Body of pancreas (tissue), 4 donors: ENCODE results near the gene SKIC3. TPM values are rescaled to one million over a fixed set of nuclear protein-coding genes. Genes with fewer than 3 reads are reported as not detected.

ENCODE experiments used
- ATAC-seq: fragments of 150-250 bp; one replicate; pipeline ENCODE4 v1.9.1; 2016
- DNase-seq, 4 donors: peaks; one replicate each; pipeline ENCODE4 v3.0.0-alpha.2; 2019
- H3K27ac ChIP-seq, 4 donors: fragments of 200-600 bp; sonication (generic); 1 replicate in 3 of 4; 2 replicates in 1 of 4; pipeline versions ENCODE4 v1.5.1 to v1.6.1; 2016 to 2019; ENCODE audit warnings: mild to moderate bottlenecking in 1 of 4, mixed read lengths in 1 of 4, moderate library complexity in 1 of 4
- H3K27me3 ChIP-seq, 2 donors: fragments of 200-600 bp; sonication (generic); one replicate each; pipeline ENCODE4 v1.6.0; 2016; ENCODE audit warnings: mild to moderate bottlenecking in 1 of 2
- H3K36me3 ChIP-seq, 2 donors: fragments of 200-600 bp; sonication (generic); replicated peaks in 1 of 2; 2 replicates each; pipeline ENCODE4 v1.5.1; 2016; ENCODE audit warnings: low read depth in 2 of 2; ENCODE audit not compliant: insufficient read depth in 1 of 2
- H3K4me1 ChIP-seq: fragments of 200-600 bp; sonication (generic); one replicate; pipeline ENCODE4 v1.6.0; 2016
- H3K4me3 ChIP-seq, 2 donors: fragments of 200-600 bp; sonication (generic); 1 replicate in 1 of 2; 2 replicates in 1 of 2; pipeline ENCODE4 v1.5.1; 2016 to 2019
- H3K9me3 ChIP-seq, 3 donors: fragments of 200-600 bp; sonication (generic); 1 replicate in 2 of 3; 2 replicates in 1 of 3; pipeline ENCODE4 v1.5.1; 2016
- POLR2A ChIP-seq, 3 donors: fragments of 450-650 bp; IDR thresholded peaks; one replicate each; pipeline ENCODE4 v1.6.1; 2016; ENCODE audit warnings: antibody characterized with exemption in 3 of 3, mild to moderate bottlenecking in 2 of 3
- WGBS, 2 donors: methylation state at CpG; one replicate each; pipeline ENCODE4 v1.1.5; 2017; 5-methylcytosine and 5-hydroxymethylcytosine counted together
- intact Hi-C: fragments of 100-400 bp; cut with DNase I; formaldehyde crosslinking; loops from one replicate; pipeline ENCODE4 v1.15.1; 2023
- total RNA-seq, 2 donors: library from RNA; depleted of rRNA; stranded (reverse); fragments of >200 nt; gene quantifications; one replicate each; pipeline ENCODE4 v1.1.0, GENCODE V29; 2016
- TF ChIP-seq, protein P1 (sequence below), 7 experiments: fragments of 450-650 bp in 4 of 7; fragments of 200-600 bp in 3 of 7; sonication (generic) in 3 of 7; IDR thresholded peaks; one replicate each; pipeline ENCODE4 v1.5.1; 2016 to 2019; ENCODE audit warnings: antibody characterized with exemption in 7 of 7

The SKIC3 gene
- total RNA-seq, result 10 to 100 TPM; 63.8 to 64.6 TPM

DNA sequence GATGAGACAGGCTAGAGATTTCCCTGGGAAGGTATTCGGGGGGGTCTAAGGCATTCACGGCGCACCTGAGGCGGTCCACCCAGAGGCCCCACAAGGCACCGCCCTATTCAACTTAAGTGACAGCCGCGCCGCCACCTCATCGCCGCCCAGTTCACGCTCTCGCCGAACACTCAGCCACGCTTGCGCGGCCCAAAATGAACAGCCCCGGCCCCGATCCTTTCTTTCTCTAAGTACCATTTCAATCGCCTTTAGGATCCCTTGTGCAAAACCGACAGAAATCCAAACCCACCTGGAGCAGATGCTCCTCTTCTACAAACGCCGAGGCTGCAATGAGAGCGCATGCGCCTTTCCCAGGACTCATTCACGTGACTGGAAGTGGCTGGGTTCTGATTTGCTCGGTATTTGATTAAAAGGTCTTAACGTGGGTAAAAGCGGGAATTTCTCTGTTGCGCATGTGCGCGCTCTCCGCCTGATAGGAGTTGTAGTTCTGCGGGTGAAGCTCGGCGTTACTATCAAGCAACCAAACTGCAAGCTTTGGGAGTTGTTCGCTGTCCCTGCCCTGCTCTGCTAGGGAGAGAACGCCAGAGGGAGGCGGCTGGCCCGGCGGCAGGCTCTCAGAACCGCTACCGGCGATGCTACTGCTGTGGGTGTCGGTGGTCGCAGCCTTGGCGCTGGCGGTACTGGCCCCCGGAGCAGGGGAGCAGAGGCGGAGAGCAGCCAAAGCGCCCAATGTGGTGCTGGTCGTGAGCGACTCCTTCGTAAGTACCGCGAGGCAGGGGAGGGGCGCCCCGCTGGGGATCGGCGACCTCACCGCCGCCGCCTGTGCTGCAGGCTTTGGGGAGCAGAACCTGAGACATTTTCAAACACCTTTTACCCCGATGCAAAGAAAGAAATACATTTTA is at the start of gene SKIC3, which contains the start of gene ARSK:
TSS of gene SKIC3 (minus strand) at position 331 of the 902 bp plus-strand sequence. CDS start 7,827 bp downstream, outside the sequence.
TSS of gene ARSK (plus strand) at position 455 of the 902 bp plus-strand sequence. CDS start at position 633, 178 bp downstream.
- 0% methylated on average over 32 to 61 of the region's 63 CpGs for WGBS, 2 donors
- TF ChIP-seq, protein P1, sequence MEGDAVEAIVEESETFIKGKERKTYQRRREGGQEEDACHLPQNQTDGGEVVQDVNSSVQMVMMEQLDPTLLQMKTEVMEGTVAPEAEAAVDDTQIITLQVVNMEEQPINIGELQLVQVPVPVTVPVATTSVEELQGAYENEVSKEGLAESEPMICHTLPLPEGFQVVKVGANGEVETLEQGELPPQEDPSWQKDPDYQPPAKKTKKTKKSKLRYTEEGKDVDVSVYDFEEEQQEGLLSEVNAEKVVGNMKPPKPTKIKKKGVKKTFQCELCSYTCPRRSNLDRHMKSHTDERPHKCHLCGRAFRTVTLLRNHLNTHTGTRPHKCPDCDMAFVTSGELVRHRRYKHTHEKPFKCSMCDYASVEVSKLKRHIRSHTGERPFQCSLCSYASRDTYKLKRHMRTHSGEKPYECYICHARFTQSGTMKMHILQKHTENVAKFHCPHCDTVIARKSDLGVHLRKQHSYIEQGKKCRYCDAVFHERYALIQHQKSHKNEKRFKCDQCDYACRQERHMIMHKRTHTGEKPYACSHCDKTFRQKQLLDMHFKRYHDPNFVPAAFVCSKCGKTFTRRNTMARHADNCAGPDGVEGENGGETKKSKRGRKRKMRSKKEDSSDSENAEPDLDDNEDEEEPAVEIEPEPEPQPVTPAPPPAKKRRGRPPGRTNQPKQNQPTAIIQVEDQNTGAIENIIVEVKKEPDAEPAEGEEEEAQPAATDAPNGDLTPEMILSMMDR (IDR thresholded peaks at IDR 0.05), result peak in 6 of 7 experiments; percentile 26 to 57 (median 54)
- peak; percentile 87 to 98 (median 96) for TF ChIP-seq POLR2A (IDR thresholded peaks at IDR 0.05)
- no peaks in the 10 kb centered on the region for H3K36me3 ChIP-seq
- ATAC-seq (peak; percentile 95), DNase-seq (peak; percentile 94 to 98 (median 97))
- H3K27me3 ChIP-seq, result no peaks in the 10 kb centered on the region
- peak within 1 kb of the TSS; percentile 48 to 87 for H3K4me3 ChIP-seq
- peak within 1 kb of the TSS; percentile 82 to 93 (median 86) for H3K27ac ChIP-seq
- peaks cover 30% of the 10 kb centered on the region for H3K4me1 ChIP-seq
- no peaks in the 10 kb centered on the region for H3K9me3 ChIP-seq
- intact Hi-C loops, result no loop called here

DNA sequence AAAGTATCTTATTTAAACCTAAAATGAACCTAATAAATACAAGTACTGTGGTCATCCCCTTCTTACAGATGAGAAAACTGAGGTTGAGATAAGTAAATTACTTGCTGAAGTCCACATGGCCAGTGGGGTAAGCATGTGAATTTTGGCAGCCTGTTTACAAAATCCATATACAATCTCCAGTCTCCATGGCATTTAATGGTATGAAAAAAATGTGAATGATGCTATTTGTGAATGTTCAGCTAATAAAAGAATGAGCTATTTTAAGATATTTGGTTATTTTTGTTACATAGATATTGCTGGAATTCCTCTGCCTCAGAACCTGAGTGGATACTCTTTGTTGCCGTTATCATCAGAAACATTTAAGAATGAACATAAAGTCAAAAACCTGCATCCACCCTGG is 45.8 kb upstream of the SKIC3 start:
- TF ChIP-seq POLR2A (IDR thresholded peaks at IDR 0.05), result no peak
- DNase-seq (no peak), ATAC-seq (no peak)
- H3K27ac ChIP-seq, result no peak overlapping the region
- H3K27me3 ChIP-seq, result no peaks in the 10 kb centered on the region
- no peaks in the 10 kb centered on the region for H3K9me3 ChIP-seq
- peaks cover 7% of the 10 kb centered on the region for H3K4me1 ChIP-seq
- 95 to 100% methylated on average over 1 of the region's 1 CpG for WGBS, 2 donors
- intact Hi-C loops, result no loop called here
- H3K36me3 ChIP-seq, result no peaks in the 10 kb centered on the region
- H3K4me3 ChIP-seq, result no peak overlapping the region

DNA sequence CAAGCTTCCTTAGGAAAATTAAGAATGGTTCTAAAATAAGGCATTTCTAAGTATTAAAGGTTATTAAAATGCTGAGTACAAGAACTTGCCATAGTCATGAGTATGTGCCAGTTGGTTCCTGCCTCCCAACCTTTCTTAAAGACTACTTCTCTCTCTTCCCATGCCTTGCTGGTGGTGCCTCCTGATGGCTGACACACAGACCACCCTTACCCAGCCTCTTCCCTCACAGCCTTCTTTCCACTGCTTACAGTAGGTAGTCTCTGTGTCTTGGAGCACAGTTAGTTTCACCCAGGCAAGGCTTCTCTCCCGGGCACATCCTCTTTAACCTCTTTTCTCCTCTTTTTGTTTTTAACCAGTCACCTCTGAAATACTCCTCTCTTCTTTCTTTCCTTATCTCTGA is 44.5 kb upstream of the SKIC3 start:
- intact Hi-C loops, result no loop called here
- peaks cover 7% of the 10 kb centered on the region for H3K4me1 ChIP-seq
- ATAC-seq, result no peak
- no peak for DNase-seq
- H3K27me3 ChIP-seq, result no peaks in the 10 kb centered on the region
- H3K4me3 ChIP-seq, result no peak overlapping the region
- 91 to 95% methylated on average over 1 of the region's 1 CpG for WGBS, 2 donors
- no peak overlapping the region for H3K27ac ChIP-seq
- no peaks in the 10 kb centered on the region for H3K9me3 ChIP-seq
- H3K36me3 ChIP-seq, result no peaks in the 10 kb centered on the region
- no peak for TF ChIP-seq POLR2A (IDR thresholded peaks at IDR 0.05)
- TF ChIP-seq, protein P1 (IDR thresholded peaks at IDR 0.05), result no peak

DNA sequence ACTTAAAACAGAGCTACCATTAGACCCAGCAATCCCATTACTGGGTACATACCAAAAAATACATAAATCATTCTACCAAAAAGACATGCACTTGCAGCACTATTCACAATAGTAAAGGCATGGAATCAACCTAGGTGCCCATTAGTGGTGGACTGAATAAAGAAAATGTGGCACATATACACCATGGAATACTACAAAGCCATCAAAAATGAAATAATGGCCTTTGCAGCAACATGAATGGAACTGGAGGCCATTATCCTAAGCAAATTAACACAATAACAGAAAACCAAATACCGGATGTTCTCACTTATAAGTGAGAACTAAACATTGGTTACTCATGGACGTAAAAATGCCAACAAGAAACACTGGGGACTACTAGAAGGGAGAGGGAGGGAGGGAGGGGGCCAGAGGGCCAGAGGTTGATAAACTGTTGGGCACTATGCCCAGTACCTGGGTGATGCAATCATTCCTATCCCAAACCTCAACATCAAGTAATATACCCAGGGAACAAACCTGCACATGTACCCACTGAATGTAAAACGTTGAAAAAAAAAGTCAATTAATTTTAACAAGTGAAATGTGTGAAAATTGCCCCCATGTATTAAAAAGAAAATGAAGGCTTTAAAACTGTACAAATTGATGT is 40.6 kb upstream of the SKIC3 start:
- no peaks in the 10 kb centered on the region for H3K27me3 ChIP-seq
- 68 to 90% methylated on average over 3 of the region's 3 CpGs for WGBS, 2 donors
- H3K27ac ChIP-seq, result no peak overlapping the region
- peaks cover 7% of the 10 kb centered on the region for H3K4me1 ChIP-seq
- TF ChIP-seq, protein P1 (IDR thresholded peaks at IDR 0.05), result no peak
- no peak for TF ChIP-seq POLR2A (IDR thresholded peaks at IDR 0.05)
- no peaks in the 10 kb centered on the region for H3K36me3 ChIP-seq
- intact Hi-C loops, result no loop called here
- DNase-seq (peak; percentile 30 to 47 (median 37)), ATAC-seq (no peak)
- H3K9me3 ChIP-seq, result no peaks in the 10 kb centered on the region
- no peak overlapping the region for H3K4me3 ChIP-seq

DNA sequence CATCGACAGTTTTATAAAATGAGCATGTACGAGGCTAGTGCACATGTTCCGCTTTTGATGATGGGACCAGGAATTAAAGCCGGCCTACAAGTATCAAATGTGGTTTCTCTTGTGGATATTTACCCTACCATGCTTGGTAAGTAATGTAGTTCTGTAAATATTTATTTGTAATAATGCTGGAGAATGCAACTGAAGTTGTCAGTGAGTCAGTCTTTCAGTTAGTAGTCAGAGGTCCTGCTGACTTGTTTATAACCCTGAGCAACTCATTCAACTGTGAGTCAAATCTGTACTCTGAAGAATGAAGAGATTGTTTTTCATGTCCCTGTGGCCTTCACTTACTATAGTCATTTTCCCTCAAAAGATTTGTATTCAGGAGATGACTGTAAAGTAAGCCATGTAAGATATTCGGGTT is 36.7 kb upstream of the SKIC3 start:
- no peak overlapping the region for H3K4me3 ChIP-seq
- intact Hi-C loops, result no loop called here

More for the DNA sequence above, 36.7 kb upstream of the SKIC3 start:
- ATAC-seq, result no peak
- no peak for DNase-seq
- no peaks in the 10 kb centered on the region for H3K27me3 ChIP-seq
- no peak overlapping the region for H3K27ac ChIP-seq
- no peaks in the 10 kb centered on the region for H3K36me3 ChIP-seq
- TF ChIP-seq, protein P1 (IDR thresholded peaks at IDR 0.05), result no peak
- TF ChIP-seq POLR2A (IDR thresholded peaks at IDR 0.05), result no peak
- WGBS, 2 donors, result 89 to 95% methylated on average over 5 of the region's 5 CpGs
- peaks cover 7% of the 10 kb centered on the region for H3K4me1 ChIP-seq
- H3K9me3 ChIP-seq, result no peaks in the 10 kb centered on the region
